Fibroblast of peridontal ligament (primary cell): ENCODE data around the gene ANK2.
A peak's percentile ranks its signal among the peaks of the same experiment; 100 is the strongest.

ENCODE experiments used
- DNase-seq: peaks from one replicate; pipeline ENCODE4 v3.0.0-alpha.2; 2010; ENCODE audit errors: extremely low read depth

ANK2 gene

GRCh38 chr4:113394730-113395530 lies 345.5 kb downstream of the ANK2 start:
- peak; percentile 96 for DNase-seq

- DNase-seq, result peak; percentile 96
Observed at GRCh38 chr4:113397114-113397701, 347.8 kb downstream of the ANK2 start.

GRCh38 chr4:113398441-113399143 lies 349.1 kb downstream of the ANK2 start:
- no peak for DNase-seq

GRCh38 chr4:113404167-113404571 lies 354.7 kb downstream of the ANK2 start:
- DNase-seq, result no peak

- DNase-seq, result peak; percentile 41
Observed at GRCh38 chr4:113404841-113405240, 355.4 kb downstream of the ANK2 start.

- no peak for DNase-seq
Observed at GRCh38 chr4:113405874-113406722, 356.6 kb downstream of the ANK2 start.

- DNase-seq, result no peak
Observed at GRCh38 chr4:113406723-113407016, 357.2 kb downstream of the ANK2 start.

- no peak for DNase-seq
Observed at GRCh38 chr4:113407409-113407808, 358.0 kb downstream of the ANK2 start.

- no peak for DNase-seq
Observed at GRCh38 chr4:113409181-113409580, 359.7 kb downstream of the ANK2 start.

- no peak for DNase-seq
Observed at GRCh38 chr4:113410686-113411085, 361.2 kb downstream of the ANK2 start.

GRCh38 chr4:113411496-113411938 lies 362.1 kb downstream of the ANK2 start:
- peak; percentile 96 for DNase-seq

GRCh38 chr4:113419631-113420030 lies 370.2 kb downstream of the ANK2 start:
- DNase-seq, result no peak

GRCh38 chr4:113420938-113421337 lies 371.5 kb downstream of the ANK2 start:
- DNase-seq, result no peak

- DNase-seq, result no peak
Observed at GRCh38 chr4:113423631-113424030, 374.2 kb downstream of the ANK2 start.

- DNase-seq, result no peak
Observed at GRCh38 chr4:113433116-113433515, 383.7 kb downstream of the ANK2 start.
